ENCODE data around the gene GPR78.
A peak's percentile ranks its signal among the peaks of the same experiment; 100 is the strongest.

The GPR78 gene

DNA sequence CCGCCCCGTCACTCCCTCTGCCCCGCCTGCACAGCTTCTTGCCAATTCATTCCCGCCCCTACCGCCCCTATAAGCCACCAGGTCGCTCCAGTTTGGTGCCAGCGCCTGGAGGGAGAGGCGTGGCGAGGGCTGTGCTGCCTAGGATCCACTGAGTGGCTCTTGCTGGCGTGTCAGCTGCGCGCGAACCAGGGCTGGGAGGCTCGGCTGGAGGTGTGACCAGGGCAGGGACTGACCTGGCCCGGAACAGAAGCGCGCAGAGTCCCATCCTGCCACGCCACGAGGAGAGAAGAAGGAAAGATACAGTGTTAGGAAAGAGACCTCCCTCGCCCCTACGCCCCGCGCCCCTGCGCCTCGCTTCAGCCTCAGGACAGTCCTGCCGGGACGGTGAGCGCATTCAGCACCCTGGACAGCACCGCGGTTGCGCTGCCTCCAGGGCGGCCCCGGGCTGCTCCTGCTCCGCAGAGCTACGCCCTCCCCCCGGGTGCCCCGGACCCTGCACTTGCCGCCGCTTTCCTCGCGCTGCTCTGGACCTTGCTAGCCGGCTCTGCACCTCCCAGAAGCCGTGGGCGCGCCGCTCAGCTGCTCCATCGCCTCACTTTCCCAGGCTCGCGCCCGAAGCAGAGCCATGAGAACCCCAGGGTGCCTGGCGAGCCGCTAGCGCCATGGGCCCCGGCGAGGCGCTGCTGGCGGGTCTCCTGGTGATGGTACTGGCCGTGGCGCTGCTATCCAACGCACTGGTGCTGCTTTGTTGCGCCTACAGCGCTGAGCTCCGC, at the start of gene GPR78:
Gene GPR78, plus strand, starts transcription at position 72 of the 773 bp plus-strand sequence. Its CDS starts 591 bp downstream, at position 663.
- DNase-seq: peak; percentile 26

DNA sequence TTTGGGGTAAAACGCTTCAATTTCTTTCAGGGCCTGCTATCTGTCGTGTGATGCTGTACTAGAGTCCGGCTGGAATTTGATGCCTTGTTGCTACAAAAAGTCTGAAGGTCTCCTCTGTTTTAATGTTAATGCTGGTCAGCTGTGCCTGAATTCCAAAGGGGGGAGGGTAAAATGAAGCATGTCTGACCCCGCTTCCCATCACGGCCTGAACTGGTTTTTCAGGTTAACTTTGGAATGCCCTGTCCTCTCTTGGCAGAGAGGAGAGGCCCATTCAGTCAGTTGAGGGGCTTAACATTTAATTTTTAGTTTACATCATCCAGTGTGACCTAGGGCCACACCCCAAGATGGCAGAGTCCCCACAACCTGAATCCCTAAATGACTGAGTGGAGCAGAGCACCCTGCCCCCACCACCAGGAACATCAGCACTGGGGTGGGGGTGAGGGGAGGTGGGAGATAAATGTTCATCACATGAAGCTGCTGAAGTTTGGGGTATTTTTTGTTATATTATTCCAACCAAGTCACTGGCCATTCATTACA, 47.9 kb upstream of the GPR78 start:
- no peak for DNase-seq

DNA sequence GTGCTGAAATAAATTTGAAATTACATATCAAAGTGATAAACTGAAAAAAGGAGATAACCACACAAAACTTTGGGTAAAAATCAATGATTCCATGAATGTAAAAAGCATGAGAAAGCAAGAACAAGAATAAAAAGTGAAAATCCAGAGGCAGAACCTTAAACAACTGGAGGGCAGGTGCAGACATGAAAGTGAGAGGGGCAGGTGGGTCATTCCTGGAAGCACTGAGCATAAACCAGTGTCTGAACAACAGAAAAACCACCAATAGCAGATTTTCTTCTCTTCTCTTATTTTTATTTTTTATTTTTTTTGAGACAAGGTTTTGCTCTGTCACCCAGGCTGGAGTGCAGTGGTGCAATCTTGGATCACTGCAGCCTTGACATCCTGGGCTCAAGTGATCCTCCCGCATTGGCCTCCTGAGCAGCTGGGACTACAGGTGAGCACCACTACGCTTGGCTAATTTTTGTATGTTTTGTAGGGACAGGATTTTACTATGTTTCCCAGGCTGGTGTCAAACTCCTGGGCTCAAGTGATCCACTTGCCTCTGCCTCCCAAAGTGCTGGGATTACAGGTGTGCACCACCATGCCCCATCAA, 46.8 kb upstream of the GPR78 start:
- DNase-seq: no peak

- DNase-seq: no peak
Observed at GRCh38 chr4:8534129-8534528, 46.1 kb upstream of the GPR78 start.

DNA sequence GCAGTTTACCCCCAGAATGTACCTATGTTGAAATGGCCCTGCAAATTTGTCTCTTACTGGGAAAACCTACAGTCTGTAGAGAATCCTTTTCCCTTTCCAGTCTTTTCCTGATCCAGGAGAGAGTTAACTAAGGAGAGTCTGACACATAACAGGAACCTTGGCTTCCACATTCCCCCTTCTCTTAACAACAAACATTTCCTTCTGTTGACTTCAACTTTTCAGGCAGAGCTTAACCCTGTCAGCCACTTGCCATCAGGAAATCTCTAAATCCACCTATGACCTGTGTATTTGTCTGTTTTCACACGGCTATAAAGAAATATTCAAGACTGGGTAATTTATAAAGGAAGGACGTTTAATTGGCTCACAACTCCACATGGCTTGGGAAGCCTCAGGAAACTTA, 45.6 kb upstream of the GPR78 start:
- DNase-seq: no peak

DNA sequence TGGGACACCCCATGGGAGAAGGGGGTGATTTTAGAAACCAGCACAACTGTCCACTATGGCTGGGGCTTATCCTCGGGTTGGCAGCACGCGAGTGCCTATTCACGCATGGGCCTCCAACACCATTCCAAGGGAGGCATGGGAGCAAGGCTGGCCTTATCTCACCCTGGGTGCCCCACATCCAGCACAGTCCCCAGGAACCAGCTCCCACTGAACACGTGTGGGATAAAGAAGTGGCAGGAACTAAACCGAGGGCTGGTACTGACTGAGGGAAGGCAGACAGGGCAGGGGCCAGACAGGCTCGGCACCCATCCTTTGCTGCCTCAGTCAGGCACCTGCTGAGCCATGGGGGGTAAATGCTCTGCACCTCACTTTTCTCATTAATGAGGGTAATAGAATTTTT, 43.7 kb upstream of the GPR78 start:
- no peak for DNase-seq

DNA sequence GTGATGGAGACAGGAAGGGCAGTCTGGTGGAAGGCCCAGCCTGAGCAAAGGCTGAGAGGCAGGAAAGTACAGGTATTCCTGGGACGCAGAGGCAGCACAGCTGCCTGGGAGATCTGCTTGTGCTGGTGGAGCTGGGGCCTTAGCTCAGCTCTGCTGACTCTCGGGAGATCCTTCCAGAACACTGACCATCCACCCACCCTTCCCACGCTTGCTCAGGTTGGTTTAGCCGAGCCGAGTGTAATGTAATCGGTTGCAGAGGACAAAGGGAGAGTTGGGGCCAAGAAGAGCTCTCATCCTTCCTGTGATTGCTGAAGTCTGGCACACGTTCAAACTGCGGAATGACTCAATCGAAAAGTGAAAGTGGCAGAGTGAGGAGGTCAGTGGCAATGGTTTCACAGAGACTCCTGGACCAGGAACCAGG, 43.1 kb upstream of the GPR78 start:
- no peak for DNase-seq

DNA sequence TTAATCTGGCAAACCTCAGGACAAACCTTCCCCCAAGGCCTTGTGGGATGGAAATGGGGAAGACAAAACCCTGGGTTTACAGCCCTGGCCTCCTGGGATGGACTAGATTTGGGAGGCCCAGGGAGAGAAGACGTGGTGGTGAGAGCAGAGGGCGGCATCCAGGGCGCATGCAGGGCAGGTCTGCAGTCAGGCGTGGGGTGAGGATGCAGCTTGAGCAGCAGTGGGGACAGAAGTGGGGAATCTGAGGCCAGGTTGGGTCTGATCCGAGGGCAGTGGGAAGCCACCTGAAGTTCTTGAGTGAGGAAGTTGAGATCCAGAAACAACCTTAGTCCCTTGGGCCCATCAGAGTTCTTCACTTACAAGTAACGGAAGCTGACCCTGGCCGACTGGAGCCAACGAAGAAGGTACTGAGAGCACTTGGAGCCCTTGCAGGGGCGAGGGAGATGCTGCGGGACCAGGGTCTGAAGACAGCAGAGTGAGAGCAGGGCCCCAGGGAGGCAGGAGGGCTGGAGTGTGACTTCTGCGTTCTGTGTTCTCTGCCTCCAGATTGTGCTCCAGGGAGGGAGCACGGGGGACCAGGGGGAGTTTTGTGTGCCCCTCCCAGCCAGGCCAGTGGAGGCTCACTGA, 42.0 kb upstream of the GPR78 start:
- DNase-seq: no peak

DNA sequence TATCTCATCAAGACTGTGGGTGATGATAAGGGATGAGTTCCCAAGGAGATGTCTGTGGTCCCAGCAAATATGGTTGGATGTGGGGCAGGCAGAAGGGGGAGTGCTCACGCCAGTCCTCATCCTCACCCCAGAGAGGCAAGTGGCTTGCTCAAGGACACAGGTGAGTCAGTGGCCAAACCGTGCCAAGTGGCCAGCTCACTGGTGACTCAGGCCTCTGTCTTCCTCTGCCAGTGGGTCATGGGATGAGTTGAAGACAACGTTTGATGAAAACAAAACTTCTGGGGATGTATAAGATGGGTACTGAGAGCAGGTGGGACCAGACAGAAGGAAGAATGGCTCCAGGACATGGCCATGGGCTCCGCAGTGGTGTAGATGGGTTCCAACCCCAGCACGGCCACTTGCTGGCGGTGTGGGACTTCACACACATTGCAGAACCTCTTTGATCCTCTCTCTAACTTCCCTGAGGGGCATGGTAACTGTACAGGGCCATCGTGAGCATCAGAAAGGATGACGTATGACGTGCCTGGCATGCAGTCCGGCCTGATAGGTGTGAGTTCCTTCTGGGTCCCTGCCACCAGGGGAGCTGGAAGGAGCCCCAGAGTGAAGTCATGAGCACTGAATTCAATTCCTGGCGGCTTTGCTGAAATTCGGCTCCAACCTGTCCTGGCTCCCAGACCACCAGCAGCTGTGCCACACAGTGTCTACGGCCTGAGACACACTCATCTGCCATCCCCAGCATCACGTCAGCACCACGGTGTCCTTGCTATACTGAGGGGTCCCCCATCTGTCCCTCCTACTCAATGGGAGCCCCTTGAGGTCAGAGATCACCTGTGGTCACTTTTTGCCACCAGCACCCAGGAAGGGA, 41.3 kb upstream of the GPR78 start:
- DNase-seq: no peak

- peak; percentile 17 for DNase-seq
Observed at GRCh38 chr4:8539661-8540060, 40.5 kb upstream of the GPR78 start.

- peak; percentile 29 for DNase-seq
Observed at GRCh38 chr4:8540072-8540471, 40.1 kb upstream of the GPR78 start.

DNA sequence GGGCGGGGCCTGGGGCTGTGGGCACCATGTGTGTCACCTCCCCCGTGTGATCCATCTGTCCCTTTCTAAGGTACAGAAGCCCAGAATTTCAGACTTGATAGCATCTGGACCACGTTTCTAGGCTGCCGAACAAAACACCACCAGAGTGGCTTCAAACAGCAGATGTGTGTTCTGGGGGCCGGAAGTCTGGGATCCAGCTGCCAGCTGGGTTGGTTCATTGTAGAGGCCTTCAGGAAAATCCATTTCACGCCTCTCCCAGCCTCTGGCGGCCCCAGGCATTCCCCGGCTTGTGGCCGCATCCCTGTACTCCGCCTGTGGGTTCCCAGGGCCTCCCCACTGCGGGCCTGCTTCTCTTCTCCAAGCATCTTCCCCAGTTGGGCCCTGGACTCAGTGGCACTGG, 39.6 kb upstream of the GPR78 start:
- DNase-seq: no peak

GRCh38 chr4:8540991-8541390, 39.2 kb upstream of the GPR78 start:
- no peak for DNase-seq

DNA sequence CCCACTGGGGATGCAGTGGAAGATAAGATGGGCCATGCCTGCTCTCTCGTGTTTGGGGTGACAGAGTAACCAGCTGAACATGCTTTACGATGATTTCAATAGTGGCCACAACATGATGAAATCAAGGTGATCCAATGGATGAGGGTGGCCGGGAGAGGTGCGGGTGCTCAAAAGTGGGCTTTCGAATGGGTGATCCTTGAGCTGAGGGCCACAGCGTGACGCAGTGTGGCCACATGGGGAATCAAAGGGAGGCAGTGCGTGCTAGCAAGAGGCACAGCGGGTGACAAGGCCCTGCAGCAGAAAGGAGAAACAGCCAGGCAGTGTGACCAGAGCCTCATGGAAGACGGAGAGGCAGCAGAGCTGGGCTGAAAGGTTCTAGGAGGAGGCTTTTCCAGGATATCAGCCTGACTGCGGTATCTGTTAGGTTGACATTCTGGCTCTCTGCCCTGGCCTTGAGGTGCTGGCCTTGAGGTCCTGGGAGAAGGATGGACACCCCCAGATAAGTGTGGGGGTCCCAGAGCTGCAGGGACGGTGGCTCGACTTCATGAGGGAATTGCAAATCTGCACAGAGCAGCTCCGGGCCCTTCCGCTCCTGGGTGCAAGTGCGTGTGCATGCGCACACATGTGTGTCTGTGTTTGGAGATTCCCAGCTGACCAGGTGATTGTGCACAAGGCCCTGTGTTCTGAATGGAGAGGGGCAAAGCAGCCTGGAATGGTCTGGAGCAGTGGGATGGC, 38.0 kb upstream of the GPR78 start:
- no peak for DNase-seq

GRCh38 chr4:8542776-8543525, 37.2 kb upstream of the GPR78 start:
- DNase-seq: no peak

GRCh38 chr4:8543623-8544022, 36.6 kb upstream of the GPR78 start:
- DNase-seq: no peak

DNA sequence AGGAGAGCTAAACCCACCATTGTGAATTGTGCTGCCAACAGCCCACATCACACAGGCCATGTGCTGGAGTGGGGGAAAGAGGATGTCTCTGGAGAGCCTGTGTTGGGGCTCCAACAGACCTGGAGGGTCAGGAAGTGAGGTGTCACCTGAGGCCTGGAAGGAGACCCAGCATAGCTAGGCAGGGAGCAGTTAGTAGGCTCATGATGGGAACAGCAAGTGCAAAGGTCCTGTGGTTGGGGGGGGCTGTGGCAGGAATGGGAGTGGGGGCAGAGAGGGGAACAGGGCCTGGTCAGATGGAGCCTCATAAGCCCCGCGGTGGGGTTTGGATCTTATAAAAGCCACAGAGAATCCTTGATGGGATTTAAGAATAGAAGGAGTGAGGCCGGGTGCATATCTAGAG, 35.9 kb upstream of the GPR78 start:
- DNase-seq: no peak

DNA sequence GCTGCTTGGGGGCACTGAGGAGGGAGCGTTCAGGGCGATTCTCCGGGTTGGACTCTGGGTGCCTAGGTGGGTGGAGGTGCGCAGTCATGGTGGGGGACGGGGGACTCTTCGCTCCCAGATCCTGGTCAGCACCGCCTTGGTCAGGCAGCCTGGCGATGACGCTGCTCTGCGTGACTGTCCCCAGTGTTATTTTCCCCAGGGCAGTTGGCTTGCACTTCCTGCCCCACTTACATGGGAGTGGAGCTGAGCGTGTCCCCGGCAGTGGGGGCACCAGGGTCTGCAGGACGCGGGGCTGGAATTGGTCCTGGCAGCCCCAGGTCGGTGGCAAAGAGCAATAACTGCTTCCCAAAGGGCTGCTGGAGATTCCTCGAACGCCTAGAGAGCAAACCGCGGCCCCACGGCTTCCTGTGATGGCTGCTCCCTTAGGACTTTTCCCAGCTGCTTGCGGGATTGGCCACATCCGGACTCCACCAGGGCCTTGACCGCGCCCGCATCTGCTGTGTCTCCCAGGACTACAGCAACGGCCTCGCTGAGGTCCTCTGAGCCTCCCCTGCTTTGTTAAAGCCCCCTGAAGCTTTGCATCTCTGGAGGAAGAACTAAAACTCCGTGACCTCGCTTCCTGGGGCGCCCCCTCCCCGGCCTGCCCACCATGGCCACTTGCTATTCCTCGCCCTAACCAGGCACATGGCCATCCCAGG, 35.3 kb upstream of the GPR78 start:
- DNase-seq: no peak

GRCh38 chr4:8545439-8545765, 34.8 kb upstream of the GPR78 start:
- DNase-seq: no peak

DNA sequence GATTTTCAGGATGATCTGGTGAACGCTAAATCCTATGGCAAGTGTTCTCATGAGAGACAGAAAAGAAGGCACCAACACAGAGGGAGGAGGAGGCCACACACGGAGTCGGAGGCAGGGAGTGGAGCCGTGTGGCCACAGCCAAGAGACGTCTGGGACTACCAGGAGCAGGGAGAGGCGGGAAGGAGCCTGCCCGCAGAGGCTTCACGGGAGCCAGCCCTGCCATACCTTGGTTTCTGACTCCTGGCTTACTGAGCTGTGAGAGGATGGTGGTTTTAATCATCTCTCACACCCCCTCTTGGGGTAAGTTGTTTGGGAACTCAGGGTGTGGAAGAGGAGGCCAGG, 33.5 kb upstream of the GPR78 start:
- no peak for DNase-seq
